IPS-20b (cell line): ENCODE data around the gene TOP2B.

Experiments used
- H3K27ac ChIP-seq: one replicate; pipeline ENCODE4 v1.5.1; 2013; ENCODE audit warnings: low read length
- H3K27me3 ChIP-seq: 2 replicates; pipeline ENCODE4 v1.6.1; 2013; ENCODE audit warnings: mild to moderate bottlenecking, low read length, inconsistent platforms; ENCODE audit not compliant: insufficient read depth
- H3K36me3 ChIP-seq: 2 replicates; pipeline ENCODE4 v1.6.1; 2013; ENCODE audit warnings: low read depth, mild to moderate bottlenecking, inconsistent platforms, low read length, moderate library complexity; ENCODE audit not compliant: insufficient read depth
- H3K4me1 ChIP-seq: 2 replicates; pipeline ENCODE4 v1.6.1; 2013; ENCODE audit warnings: mild to moderate bottlenecking, control low read depth, inconsistent platforms, low read length, moderate library complexity; ENCODE audit not compliant: insufficient read depth
- H3K4me3 ChIP-seq: 2 replicates; pipeline ENCODE4 v1.5.1; 2013; ENCODE audit warnings: mild to moderate bottlenecking, low read length, inconsistent platforms
- H3K9ac ChIP-seq: 2 replicates; pipeline ENCODE4 v1.6.1; 2013; ENCODE audit warnings: low read depth, mild to moderate bottlenecking, inconsistent platforms, low read length, moderate library complexity
- H3K9me3 ChIP-seq: 2 replicates; pipeline ENCODE4 v1.6.1; 2013; ENCODE audit warnings: mild to moderate bottlenecking, low read depth, low read length, inconsistent platforms; ENCODE audit not compliant: insufficient read depth

Gene TOP2B

GRCh38 chr3:25604107-25604805 is 60.5 kb downstream of the TOP2B start:
- no peaks in the 10 kb centered on the region for H3K27me3 ChIP-seq
- H3K9me3 ChIP-seq = no peaks in the 10 kb centered on the region
- no peak overlapping the region for H3K4me3 ChIP-seq
- no peak overlapping the region for H3K9ac ChIP-seq
- H3K36me3 ChIP-seq = peaks cover 97% of the 10 kb centered on the region
- H3K27ac ChIP-seq = no peak overlapping the region
- H3K4me1 ChIP-seq = no peaks in the 10 kb centered on the region

- no peaks in the 10 kb centered on the region for H3K4me1 ChIP-seq
- H3K27ac ChIP-seq = no peak overlapping the region
- no peaks in the 10 kb centered on the region for H3K27me3 ChIP-seq
- H3K9ac ChIP-seq = no peak overlapping the region
- H3K36me3 ChIP-seq = peaks cover 97% of the 10 kb centered on the region
- H3K4me3 ChIP-seq = no peak overlapping the region
- H3K9me3 ChIP-seq = no peaks in the 10 kb centered on the region
Observed at GRCh38 chr3:25603703-25604102, 61.0 kb downstream of the TOP2B start.

GRCh38 chr3:25597535-25598101 is 67.1 kb downstream of the TOP2B start:
- Histone ChIP-seq H3K36me3 (peaks cover 65% of the 10 kb centered on the region), H3K27ac (no peak overlapping the region), H3K4me1 (peaks cover 2% of the 10 kb centered on the region; the same call in 1 of the 2 replicates), H3K9me3 (no peaks in the 10 kb centered on the region), H3K4me3 (no peak overlapping the region), H3K27me3 (no peaks in the 10 kb centered on the region), H3K9ac (no peak overlapping the region)

- Histone ChIP-seq H3K4me3 (no peak overlapping the region), H3K9me3 (no peaks in the 10 kb centered on the region), H3K36me3 (peaks cover 31% of the 10 kb centered on the region), H3K4me1 (peaks cover 3% of the 10 kb centered on the region; the same call in 1 of the 2 replicates), H3K27ac (no peak overlapping the region), H3K9ac (no peak overlapping the region), H3K27me3 (no peaks in the 10 kb centered on the region)
Observed at GRCh38 chr3:25594007-25594502, 70.7 kb downstream of the TOP2B start.

- peaks cover 21% of the 10 kb centered on the region for H3K36me3 ChIP-seq
- no peak overlapping the region for H3K27ac ChIP-seq
- no peaks in the 10 kb centered on the region for H3K27me3 ChIP-seq
- peak overlapping the region; percentile 35; the same call in 1 of the 2 replicates for H3K9ac ChIP-seq
- no peaks in the 10 kb centered on the region for H3K9me3 ChIP-seq
- peaks cover 3% of the 10 kb centered on the region; the same call in 1 of the 2 replicates for H3K4me1 ChIP-seq
- no peak overlapping the region for H3K4me3 ChIP-seq
Observed at GRCh38 chr3:25593001-25593400, 71.7 kb downstream of the TOP2B start.

- Histone ChIP-seq H3K27ac (no peak overlapping the region), H3K4me3 (no peak overlapping the region), H3K27me3 (no peaks in the 10 kb centered on the region), H3K9ac (peak overlapping the region; percentile 35; the same call in 1 of the 2 replicates), H3K36me3 (peaks cover 16% of the 10 kb centered on the region), H3K9me3 (no peaks in the 10 kb centered on the region), H3K4me1 (peaks cover 3% of the 10 kb centered on the region; the same call in 1 of the 2 replicates)
Observed at GRCh38 chr3:25592510-25592968, 72.2 kb downstream of the TOP2B start.

- H3K4me1 ChIP-seq = peaks cover 3% of the 10 kb centered on the region; the same call in 1 of the 2 replicates
- no peaks in the 10 kb centered on the region for H3K9me3 ChIP-seq
- no peaks in the 10 kb centered on the region for H3K27me3 ChIP-seq
- H3K36me3 ChIP-seq = no peaks in the 10 kb centered on the region
- H3K27ac ChIP-seq = no peak overlapping the region
- no peak overlapping the region for H3K4me3 ChIP-seq
- no peak overlapping the region for H3K9ac ChIP-seq
Observed at GRCh38 chr3:25589783-25590258, 74.9 kb downstream of the TOP2B start.

GRCh38 chr3:25589104-25589782 is 75.5 kb downstream of the TOP2B start:
- Histone ChIP-seq H3K9me3 (no peaks in the 10 kb centered on the region), H3K27me3 (no peaks in the 10 kb centered on the region)

GRCh38 chr3:25588441-25589103 is 76.1 kb downstream of the TOP2B start:
- Histone ChIP-seq H3K4me1 (peaks cover 3% of the 10 kb centered on the region; the same call in 1 of the 2 replicates), H3K9me3 (no peaks in the 10 kb centered on the region), H3K36me3 (no peaks in the 10 kb centered on the region), H3K27me3 (no peaks in the 10 kb centered on the region), H3K27ac (no peak overlapping the region), H3K9ac (no peak overlapping the region), H3K4me3 (no peak overlapping the region)

More at GRCh38 chr3:25589104-25589782, 75.5 kb downstream of the TOP2B start:
- Histone ChIP-seq H3K9ac (no peak overlapping the region), H3K27ac (no peak overlapping the region), H3K36me3 (no peaks in the 10 kb centered on the region), H3K4me1 (peaks cover 3% of the 10 kb centered on the region; the same call in 1 of the 2 replicates), H3K4me3 (no peak overlapping the region)

- Histone ChIP-seq H3K27me3 (no peaks in the 10 kb centered on the region), H3K4me1 (peaks cover 3% of the 10 kb centered on the region; the same call in 1 of the 2 replicates), H3K9ac (no peak overlapping the region), H3K4me3 (no peak overlapping the region), H3K9me3 (no peaks in the 10 kb centered on the region), H3K27ac (no peak overlapping the region), H3K36me3 (no peaks in the 10 kb centered on the region)
Observed at GRCh38 chr3:25587975-25588374, 76.7 kb downstream of the TOP2B start.

GRCh38 chr3:25587526-25587925 is 77.2 kb downstream of the TOP2B start:
- H3K9me3 ChIP-seq = no peaks in the 10 kb centered on the region
- H3K36me3 ChIP-seq = no peaks in the 10 kb centered on the region
- no peaks in the 10 kb centered on the region for H3K27me3 ChIP-seq
- H3K4me1 ChIP-seq = 0 out of 2 replicates have a peak, but pooled peaks cover under 1% of the 10 kb centered on the region
- no peak overlapping the region for H3K9ac ChIP-seq
- no peak overlapping the region for H3K4me3 ChIP-seq
- no peak overlapping the region for H3K27ac ChIP-seq
